ENCODE data around the gene GAGE10.
"Not testable (repeated sequence)": the region's sequence is repeated elsewhere in the genome, so short reads cannot be mapped to it uniquely, and the experiment has no call there.

DNA sequence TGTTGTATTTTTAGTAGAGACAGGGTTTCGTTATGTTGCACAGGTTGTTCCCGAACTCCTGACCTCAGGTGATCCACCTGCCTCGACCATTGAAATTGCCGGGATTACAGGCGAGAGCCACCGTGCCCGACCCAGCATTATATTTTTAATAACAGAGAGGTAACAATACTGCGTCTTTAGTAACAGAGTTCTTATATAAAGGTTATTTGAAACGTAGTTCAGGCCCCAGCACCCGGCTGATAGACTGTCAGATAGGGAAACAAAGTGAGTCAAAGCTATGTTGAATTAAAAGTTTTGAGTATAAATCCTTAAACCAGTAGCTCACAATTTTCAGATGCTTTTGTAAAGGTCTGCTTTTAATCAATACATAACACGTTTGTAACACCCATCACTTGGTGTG, 42.7 kb downstream of the GAGE10 start:
- TF ChIP-seq, protein P1, sequence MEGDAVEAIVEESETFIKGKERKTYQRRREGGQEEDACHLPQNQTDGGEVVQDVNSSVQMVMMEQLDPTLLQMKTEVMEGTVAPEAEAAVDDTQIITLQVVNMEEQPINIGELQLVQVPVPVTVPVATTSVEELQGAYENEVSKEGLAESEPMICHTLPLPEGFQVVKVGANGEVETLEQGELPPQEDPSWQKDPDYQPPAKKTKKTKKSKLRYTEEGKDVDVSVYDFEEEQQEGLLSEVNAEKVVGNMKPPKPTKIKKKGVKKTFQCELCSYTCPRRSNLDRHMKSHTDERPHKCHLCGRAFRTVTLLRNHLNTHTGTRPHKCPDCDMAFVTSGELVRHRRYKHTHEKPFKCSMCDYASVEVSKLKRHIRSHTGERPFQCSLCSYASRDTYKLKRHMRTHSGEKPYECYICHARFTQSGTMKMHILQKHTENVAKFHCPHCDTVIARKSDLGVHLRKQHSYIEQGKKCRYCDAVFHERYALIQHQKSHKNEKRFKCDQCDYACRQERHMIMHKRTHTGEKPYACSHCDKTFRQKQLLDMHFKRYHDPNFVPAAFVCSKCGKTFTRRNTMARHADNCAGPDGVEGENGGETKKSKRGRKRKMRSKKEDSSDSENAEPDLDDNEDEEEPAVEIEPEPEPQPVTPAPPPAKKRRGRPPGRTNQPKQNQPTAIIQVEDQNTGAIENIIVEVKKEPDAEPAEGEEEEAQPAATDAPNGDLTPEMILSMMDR (IDR thresholded peaks at IDR 0.05), result not testable (repeated sequence)
- not testable (repeated sequence) for TF ChIP-seq POLR2A (IDR thresholded peaks at IDR 0.05)
